ENCODE results near the gene CREB5. TPM values are rescaled to one million over a fixed set of nuclear protein-coding genes. Genes with fewer than 3 reads are reported as not detected.

The CREB5 gene
- total RNA-seq, 3 donors from 2014 or later, result 17.3 to 19.7 (median 18.0) TPM

DNA sequence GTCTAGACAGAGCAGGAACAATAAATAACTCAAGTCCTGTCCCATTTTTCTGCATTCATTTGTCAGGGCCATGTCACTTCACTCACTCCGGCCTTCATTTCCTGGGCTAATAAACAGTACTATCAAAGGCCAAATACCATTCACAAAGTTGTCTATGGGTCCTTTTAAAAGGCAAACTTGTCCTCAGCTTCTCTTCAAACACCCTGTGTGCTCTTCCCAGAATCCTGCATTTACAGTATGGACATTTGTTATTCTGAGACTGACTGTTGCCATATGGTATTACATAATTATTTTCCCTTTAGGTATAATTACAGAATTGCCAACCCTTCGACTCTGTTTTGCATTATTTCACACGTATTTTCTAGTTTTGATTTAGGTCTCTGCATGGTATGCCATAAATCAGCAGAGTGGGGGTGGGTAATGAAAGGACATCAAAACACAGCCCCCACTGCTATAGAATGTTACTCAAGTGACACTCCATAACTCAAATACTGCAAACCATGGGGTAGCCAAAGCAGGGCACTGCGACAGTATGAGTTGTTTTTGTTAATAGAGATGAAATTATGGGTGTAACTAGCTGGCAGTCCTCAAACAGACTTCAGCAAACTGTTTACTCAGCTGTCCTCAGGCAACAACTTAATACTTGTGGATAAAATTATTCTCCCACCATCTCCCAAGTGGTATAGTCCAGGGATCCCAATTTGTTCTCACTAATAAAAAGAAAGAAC is 362.1 kb downstream of the CREB5 start:
- intact Hi-C loops (cut with DNase I; ENCODE audit: low total_unique reads), result no loop called here
- no peak for DNase-seq (ENCODE audit: low spot score in 2 of 2)
- H3K36me3 ChIP-seq, result no peaks in the 10 kb centered on the region
- no peaks in the 10 kb centered on the region for H3K27me3 ChIP-seq
- no peak overlapping the region for H3K27ac ChIP-seq
- H3K4me3 ChIP-seq, result no peak overlapping the region
- no peaks in the 10 kb centered on the region for H3K4me1 ChIP-seq
- TF ChIP-seq POLR2A (IDR thresholded peaks at IDR 0.05), result no peak
- TF ChIP-seq, protein P1, sequence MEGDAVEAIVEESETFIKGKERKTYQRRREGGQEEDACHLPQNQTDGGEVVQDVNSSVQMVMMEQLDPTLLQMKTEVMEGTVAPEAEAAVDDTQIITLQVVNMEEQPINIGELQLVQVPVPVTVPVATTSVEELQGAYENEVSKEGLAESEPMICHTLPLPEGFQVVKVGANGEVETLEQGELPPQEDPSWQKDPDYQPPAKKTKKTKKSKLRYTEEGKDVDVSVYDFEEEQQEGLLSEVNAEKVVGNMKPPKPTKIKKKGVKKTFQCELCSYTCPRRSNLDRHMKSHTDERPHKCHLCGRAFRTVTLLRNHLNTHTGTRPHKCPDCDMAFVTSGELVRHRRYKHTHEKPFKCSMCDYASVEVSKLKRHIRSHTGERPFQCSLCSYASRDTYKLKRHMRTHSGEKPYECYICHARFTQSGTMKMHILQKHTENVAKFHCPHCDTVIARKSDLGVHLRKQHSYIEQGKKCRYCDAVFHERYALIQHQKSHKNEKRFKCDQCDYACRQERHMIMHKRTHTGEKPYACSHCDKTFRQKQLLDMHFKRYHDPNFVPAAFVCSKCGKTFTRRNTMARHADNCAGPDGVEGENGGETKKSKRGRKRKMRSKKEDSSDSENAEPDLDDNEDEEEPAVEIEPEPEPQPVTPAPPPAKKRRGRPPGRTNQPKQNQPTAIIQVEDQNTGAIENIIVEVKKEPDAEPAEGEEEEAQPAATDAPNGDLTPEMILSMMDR (IDR thresholded peaks at IDR 0.05), result no peak
- no peak for TF ChIP-seq POLR2AphosphoS5 (IDR thresholded peaks at IDR 0.05)
- H3K9me3 ChIP-seq, result no peaks in the 10 kb centered on the region

DNA sequence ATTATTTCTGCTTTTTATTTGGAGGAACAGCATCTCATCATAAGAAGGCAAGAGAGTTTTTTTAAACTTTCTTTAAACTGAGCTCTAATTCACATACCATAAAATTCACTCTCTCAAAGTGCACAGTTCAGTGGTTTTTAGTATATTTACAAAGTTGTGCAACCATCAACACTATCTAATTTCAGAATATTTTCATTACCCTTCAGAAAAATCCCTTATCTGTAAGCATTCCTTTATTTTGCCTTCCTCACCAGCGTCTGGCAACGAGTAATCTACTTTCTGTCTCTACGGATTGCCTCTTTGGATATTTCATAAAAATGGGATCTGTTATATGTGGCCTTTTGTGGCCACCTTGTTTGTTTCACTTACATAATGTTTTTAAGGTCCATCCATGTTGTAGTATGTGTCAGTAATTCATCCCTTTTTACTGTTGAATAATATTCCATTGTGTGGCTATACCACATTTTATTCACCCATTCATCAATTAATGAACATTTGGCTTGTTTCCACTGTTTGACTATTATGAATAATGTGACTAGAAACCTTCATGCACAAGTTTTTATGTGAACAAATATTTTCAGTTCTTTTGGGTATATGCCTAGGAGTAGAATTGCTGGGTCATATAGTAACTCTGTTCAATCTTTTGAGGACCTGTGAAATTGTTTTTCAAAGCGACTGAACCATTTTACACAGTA is 364.3 kb downstream of the CREB5 start:
- no peak for DNase-seq (ENCODE audit: low spot score in 2 of 2)
- H3K27me3 ChIP-seq, result no peaks in the 10 kb centered on the region

DNA sequence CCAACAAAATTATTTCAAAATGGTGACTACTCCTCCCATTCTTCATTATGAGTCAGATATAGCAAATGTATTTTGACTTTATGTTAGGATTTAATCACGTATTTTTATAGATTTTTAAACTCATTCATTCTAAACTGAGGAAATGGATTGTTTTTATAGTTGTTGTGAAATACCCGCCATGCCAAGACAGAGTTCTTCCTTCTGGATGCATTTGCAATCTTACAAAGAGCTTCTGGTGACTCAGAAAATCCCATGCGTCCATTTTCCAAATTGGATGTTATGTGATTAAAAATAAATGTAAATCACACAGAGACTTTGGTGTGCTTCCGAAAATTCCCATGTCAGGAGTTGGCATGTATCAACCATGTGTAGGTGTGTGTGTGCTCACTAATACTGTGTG is 366.5 kb downstream of the CREB5 start:
- no peak for DNase-seq (ENCODE audit: low spot score in 2 of 2)
- H3K4me1 ChIP-seq, result no peaks in the 10 kb centered on the region
- no peak overlapping the region for H3K27ac ChIP-seq
- H3K9me3 ChIP-seq, result no peaks in the 10 kb centered on the region
- no peaks in the 10 kb centered on the region for H3K27me3 ChIP-seq
- no peak overlapping the region for H3K4me3 ChIP-seq
- intact Hi-C loops (cut with DNase I; ENCODE audit: low total_unique reads), result no loop called here
- no peaks in the 10 kb centered on the region for H3K36me3 ChIP-seq
- TF ChIP-seq, protein P1 (IDR thresholded peaks at IDR 0.05), result no peak
- TF ChIP-seq POLR2AphosphoS5 (IDR thresholded peaks at IDR 0.05), result no peak
- no peak for TF ChIP-seq POLR2A (IDR thresholded peaks at IDR 0.05)

More for the DNA sequence above, 364.3 kb downstream of the CREB5 start:
- Histone ChIP-seq H3K9me3 (no peaks in the 10 kb centered on the region), H3K27ac (no peak overlapping the region), H3K36me3 (no peaks in the 10 kb centered on the region), H3K4me3 (no peak overlapping the region), H3K4me1 (no peaks in the 10 kb centered on the region)
- no peak for TF ChIP-seq POLR2AphosphoS5 (IDR thresholded peaks at IDR 0.05)
- TF ChIP-seq, protein P1 (IDR thresholded peaks at IDR 0.05), result no peak
- TF ChIP-seq POLR2A (IDR thresholded peaks at IDR 0.05), result no peak
- intact Hi-C loops (cut with DNase I; ENCODE audit: low total_unique reads), result no loop called here

DNA sequence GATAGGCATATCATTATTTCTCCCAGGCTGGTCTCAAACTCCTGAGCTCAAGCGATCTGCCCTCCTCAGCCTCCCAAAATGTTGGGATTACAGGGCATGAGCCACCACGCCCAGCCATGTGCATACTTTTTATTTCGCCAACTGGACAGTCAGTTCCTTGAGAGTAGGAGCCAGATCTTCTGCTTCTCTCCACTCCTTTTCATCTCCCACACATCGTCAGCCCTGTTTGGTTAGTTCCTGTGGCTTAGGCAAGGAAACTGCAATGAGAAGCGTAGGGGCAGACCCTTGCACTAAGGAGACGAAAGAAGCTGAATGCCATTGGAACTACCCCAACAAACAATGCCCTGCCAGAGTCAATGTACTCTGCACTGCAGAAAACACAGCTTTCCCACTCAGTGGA is 367.6 kb downstream of the CREB5 start:
- Histone ChIP-seq H3K27me3 (no peaks in the 10 kb centered on the region), H3K4me3 (no peak overlapping the region), H3K27ac (no peak overlapping the region), H3K4me1 (no peaks in the 10 kb centered on the region), H3K36me3 (no peaks in the 10 kb centered on the region), H3K9me3 (no peaks in the 10 kb centered on the region)
- DNase-seq (ENCODE audit: low spot score in 2 of 2), result no peak
- intact Hi-C loops (cut with DNase I; ENCODE audit: low total_unique reads), result no loop called here
- TF ChIP-seq, protein P1 (IDR thresholded peaks at IDR 0.05), result no peak
- TF ChIP-seq POLR2A (IDR thresholded peaks at IDR 0.05), result no peak

DNA sequence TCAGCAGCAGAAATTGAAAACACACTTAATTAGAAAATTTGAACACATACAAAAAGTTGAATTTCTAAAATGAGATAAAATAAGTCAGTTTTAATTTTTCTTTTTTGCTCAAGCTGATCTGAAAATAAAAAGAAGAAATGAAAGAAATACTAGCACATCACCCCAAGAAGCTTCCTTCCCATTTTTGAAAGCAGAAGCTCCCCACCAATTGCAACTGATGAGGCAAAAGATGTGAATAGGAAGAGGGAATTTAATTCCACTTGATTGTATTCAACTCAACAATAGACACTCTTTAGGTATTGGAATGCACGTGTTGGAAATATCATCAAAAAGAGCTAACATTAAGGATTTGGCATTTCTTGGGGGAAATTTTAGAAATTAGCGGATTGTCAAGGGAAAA is 370.0 kb downstream of the CREB5 start:
- DNase-seq (ENCODE audit: low spot score in 2 of 2), result no peak
- Histone ChIP-seq H3K9me3 (no peaks in the 10 kb centered on the region), H3K4me1 (no peaks in the 10 kb centered on the region), H3K27me3 (no peaks in the 10 kb centered on the region), H3K4me3 (no peak overlapping the region), H3K27ac (no peak overlapping the region), H3K36me3 (no peaks in the 10 kb centered on the region)
- intact Hi-C loops (cut with DNase I; ENCODE audit: low total_unique reads), result no loop called here
- no peak for TF ChIP-seq POLR2AphosphoS5 (IDR thresholded peaks at IDR 0.05)
- TF ChIP-seq POLR2A (IDR thresholded peaks at IDR 0.05), result no peak
- TF ChIP-seq, protein P1 (IDR thresholded peaks at IDR 0.05), result no peak

Data from breast epithelium (tissue), 4 donors.